Motor neuron (in vitro differentiated cells): ENCODE measurements around the gene ACTR3. TPM values are rescaled to one million over a fixed set of nuclear protein-coding genes. Genes with fewer than 3 reads are reported as not detected.

Experiments used
- ATAC-seq, 8 experiments: fragments of 200-7000 bp; cut with Tn5 transposase; replicated peaks in 6 of 8; 2 replicates each; pipeline ENCODE4 v1.8.0; 2021; ENCODE audit warnings: mild to moderate bottlenecking in 8 of 8, moderate library complexity in 8 of 8
- H3K27ac ChIP-seq, 2 donors: fragments of 250-450 bp; sonication (Bioruptor Pico); 2 replicates each; pipeline ENCODE4 v1.9.0; 2021; ENCODE audit warnings: antibody characterized with exemption in 2 of 2, mild to moderate bottlenecking in 2 of 2, moderate library complexity in 1 of 2
- H3K4me1 ChIP-seq, 2 donors: fragments of 250-450 bp; sonication (Bioruptor Pico); replicated peaks in 1 of 2; 2 replicates each; pipeline ENCODE4 v1.6.1; 2021; ENCODE audit warnings: antibody characterized with exemption in 2 of 2, mild to moderate bottlenecking in 2 of 2, moderate library complexity in 1 of 2
- H3K4me3 ChIP-seq, 5 donors: fragments of 250-450 bp; sonication (Bioruptor Pico); 2 replicates each; pipeline ENCODE4 v1.9.0; 2021; ENCODE audit warnings: antibody characterized with exemption in 5 of 5, mild to moderate bottlenecking in 5 of 5, moderate library complexity in 4 of 5
- WGBS, 10 experiments: fragments of 450-650 bp; shearing (Covaris generic); methylation state at CpG; one replicate each; pipeline ENCODE4 v1.0.0; 2022; 5-methylcytosine and 5-hydroxymethylcytosine counted together
- in situ Hi-C, 9 experiments: fragments of 400-800 bp; cut with MboI; loops; one replicate each; pipeline ENCODE4 v1.15.0; 2021; ENCODE audit warnings: low sequenced_read_pairs in 9 of 9, low pct_unique_long_range_greater_than_20kb in 2 of 9; ENCODE audit not compliant: unreplicated experiment in 9 of 9
- total RNA-seq, 8 experiments: library from RNA; unstranded; fragments of 300-600 nt; gene quantifications; 2 replicates each; pipeline versions ENCODE4 v1.2.3 to v1.2.4, GENCODE V29; 2022

ACTR3 gene
- total RNA-seq, 8 experiments from 2014 or later: 69.7 to 323 (median 135) TPM

DNA sequence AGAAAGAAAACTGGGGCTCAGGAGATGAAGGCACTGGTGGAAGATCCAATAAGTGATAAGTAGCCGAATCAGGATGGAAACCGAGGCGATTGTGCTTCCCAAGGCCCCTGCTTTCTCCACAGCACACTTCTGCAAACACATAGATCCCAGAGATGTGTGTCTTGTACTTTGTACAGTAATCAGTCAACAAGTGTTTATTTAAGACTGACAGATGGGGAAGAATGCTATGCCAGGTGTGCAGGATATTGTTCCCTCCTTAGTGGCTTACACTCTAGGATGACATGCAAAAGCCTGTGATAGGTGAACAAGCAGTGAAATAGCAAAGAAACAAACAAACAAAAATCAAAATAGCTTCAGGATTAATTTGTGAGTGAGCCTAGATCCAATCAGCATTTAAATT, 116.6 kb downstream of the ACTR3 start:
- H3K27ac ChIP-seq: no peak overlapping the region
- no peaks in the 10 kb centered on the region for H3K4me1 ChIP-seq
- in situ Hi-C loops: no loop called here
- 37 to 94% (median 52%) methylated on average over 2 to 3 of the region's 3 CpGs; no CpG with 5 or more reads in 5 of the 10 experiments for WGBS, 10 experiments
- no peak overlapping the region for H3K4me3 ChIP-seq
- no peak for ATAC-seq

DNA sequence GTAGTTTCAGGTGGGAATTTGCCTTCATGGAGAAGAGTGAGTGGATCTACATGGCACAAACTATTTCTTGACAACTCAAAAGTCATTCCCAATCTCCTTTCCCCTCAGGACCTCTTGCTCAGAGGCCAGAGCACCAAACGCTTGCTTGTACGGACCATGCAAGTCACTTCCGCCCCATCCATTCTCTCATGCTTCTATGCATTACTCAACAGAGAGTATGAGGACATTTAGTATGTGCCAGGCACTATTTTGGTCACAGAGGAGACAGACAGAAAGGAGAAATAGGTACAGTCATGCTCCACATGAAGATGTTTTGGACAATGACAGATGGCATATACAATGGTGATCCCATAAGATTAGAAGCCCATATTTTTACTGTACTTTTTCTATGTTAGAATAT, 117.5 kb downstream of the ACTR3 start:
- no peak overlapping the region for H3K27ac ChIP-seq
- in situ Hi-C loops: no loop called here

DNA sequence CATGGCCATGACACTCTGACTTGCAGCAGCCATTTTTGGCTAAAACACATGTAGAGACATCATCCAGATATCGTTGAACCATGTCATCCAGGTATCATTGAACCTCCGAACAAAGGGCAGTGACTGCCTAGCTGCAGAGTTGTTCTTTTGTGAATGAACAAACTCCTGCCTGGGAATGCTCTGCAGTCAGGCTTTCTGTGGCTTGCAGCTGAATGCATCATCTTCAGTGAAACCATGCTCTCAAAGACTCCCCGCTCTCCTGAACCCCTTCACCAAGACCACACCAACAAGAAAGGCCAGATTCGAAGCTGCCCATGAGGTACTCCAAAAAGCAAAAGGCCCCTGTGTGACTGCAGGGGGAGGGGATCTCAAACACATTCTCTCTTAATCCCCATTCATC, 118.8 kb downstream of the ACTR3 start:
- in situ Hi-C loops: no loop called here
- WGBS, 10 experiments: 26 to 88% (median 69%) methylated on average over 1 to 4 of the region's 4 CpGs
- H3K4me3 ChIP-seq: no peak overlapping the region
- ATAC-seq: no peak
- no peak overlapping the region for H3K27ac ChIP-seq
- no peaks in the 10 kb centered on the region for H3K4me1 ChIP-seq

More for the DNA sequence above, 117.5 kb downstream of the ACTR3 start:
- WGBS, 10 experiments: 87 to 100% (median 91%) methylated on average over 1 to 3 of the region's 3 CpGs; no CpG with 5 or more reads in 4 of the 10 experiments
- Histone ChIP-seq H3K4me3 (no peak overlapping the region), H3K4me1 (no peaks in the 10 kb centered on the region)
- no peak for ATAC-seq

DNA sequence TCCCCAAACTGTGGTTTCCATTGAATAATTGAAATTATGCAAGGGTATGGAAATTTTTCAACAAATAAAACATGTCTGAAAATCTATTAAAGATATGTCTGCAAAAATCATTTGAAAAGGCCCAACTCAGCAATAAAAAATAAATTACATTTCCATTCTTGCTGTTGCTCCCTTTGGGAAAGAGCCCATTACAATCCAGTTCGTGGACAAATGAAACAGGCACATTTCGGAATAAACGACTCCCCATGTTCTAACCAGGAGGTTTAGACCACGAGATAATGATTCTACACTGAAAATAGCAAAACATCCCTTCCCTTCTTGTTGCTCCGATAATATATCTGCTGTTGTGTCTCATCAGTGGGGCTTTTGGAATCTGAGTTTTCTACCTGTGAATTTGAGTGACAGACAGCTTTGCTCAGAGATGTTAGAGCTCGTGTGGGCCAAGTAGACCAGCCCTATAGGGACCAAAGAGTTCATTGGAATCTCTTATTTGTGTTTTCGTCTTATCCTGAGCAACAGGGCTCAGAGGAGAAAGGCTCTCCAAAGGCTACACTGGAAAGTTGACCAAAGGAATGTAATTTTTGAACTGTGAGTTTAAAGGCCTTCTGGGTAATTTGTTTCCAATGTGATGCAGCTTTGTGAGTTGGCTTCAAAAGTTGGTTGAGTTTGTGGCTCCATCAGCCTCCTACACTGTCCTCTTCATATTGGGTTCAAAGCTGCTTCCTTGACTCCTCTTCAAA, 119.5 kb downstream of the ACTR3 start:
- in situ Hi-C loops: no loop called here
- 0 to 91% (median 54%) methylated on average over 1 to 7 of the region's 7 CpGs; no CpG with 5 or more reads in 1 of the 10 experiments for WGBS, 10 experiments
- ATAC-seq: no peak
- H3K4me1 ChIP-seq: no peaks in the 10 kb centered on the region
- H3K27ac ChIP-seq: no peak overlapping the region
- H3K4me3 ChIP-seq: no peak overlapping the region

DNA sequence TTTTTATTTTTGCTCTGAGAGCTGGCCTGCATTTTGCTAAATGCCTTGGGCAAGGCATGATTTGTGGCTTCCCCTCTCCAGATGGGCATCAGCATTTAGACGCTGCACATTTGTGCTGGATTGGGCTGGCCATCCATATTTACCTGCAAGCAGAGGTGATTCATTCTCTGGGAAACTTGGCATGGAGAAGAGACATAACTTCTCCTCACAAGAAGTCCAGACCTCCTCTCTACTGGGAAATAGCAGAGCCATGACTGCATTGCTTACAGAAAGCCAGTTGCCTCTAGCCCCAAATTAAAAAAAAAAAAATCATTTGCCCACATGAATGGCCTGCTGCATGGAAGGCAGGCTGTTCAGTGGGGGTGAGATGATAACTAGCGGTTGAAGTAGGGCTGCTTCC, 120.1 kb downstream of the ACTR3 start:
- Histone ChIP-seq H3K4me3 (no peak overlapping the region), H3K27ac (no peak overlapping the region), H3K4me1 (no peaks in the 10 kb centered on the region)
- in situ Hi-C loops: no loop called here
- 0 to 100% (median 73%) methylated on average over 1 to 2 of the region's 2 CpGs; no CpG with 5 or more reads in 3 of the 10 experiments for WGBS, 10 experiments
- ATAC-seq: no peak

DNA sequence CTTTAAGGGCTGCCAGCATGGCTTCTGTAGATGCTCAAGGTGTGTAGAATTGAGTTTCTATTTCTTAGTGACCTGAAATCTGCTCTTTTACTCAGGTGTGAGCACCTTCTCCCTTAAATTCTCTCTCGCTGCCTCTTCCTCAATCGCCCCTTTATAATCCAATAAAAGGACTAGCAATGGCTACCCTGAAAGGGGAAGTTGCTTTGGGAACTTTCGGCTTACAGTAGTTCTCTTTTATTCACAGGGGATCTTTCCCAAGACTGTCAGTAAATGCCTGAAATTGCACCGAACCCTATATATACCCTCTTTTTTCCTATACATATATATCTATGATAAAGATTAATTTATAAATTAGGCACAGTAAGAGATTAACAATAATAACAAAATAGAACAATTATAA, 121.8 kb downstream of the ACTR3 start:
- ATAC-seq: no peak
- in situ Hi-C loops: no loop called here
- no peak overlapping the region for H3K27ac ChIP-seq

More for the DNA sequence above, 121.8 kb downstream of the ACTR3 start:
- Histone ChIP-seq H3K4me1 (no peaks in the 10 kb centered on the region), H3K4me3 (no peak overlapping the region)
- 40 to 100% (median 80%) methylated on average over 1 to 4 of the region's 4 CpGs; no CpG with 5 or more reads in 1 of the 10 experiments for WGBS, 10 experiments

Other genes starting within 250 kb of the ACTR3 start
- gene SLC35F5, start 133.4 kb upstream of the ACTR3 start, total RNA-seq: 100 to 1,000 TPM in 2 of 8 experiments, 10 to 100 TPM in 6; 19.9 to 154 (median 46.0) TPM